Transverse colon (tissue), 3 donors: ENCODE data around the gene PIGR.

Experiments
- EP300 ChIP-seq: sonication (generic); formaldehyde crosslinking; IDR thresholded peaks from one replicate; pipeline ENCODE4 v1.6.1; 2017; ENCODE audit warnings: antibody characterized with exemption, low read depth
- TF ChIP-seq, protein P1 (sequence below), 5 experiments: fragments of 200-600 bp in 3 of 5; fragments of 450-650 bp in 2 of 5; sonication (generic) in 3 of 5; IDR thresholded peaks; 1 replicate in 2 of 5; 2 replicates in 3 of 5; pipeline ENCODE4 v1.5.1; 2016 to 2017; ENCODE audit warnings: antibody characterized with exemption in 5 of 5, inconsistent platforms in 3 of 5, mild to moderate bottlenecking in 2 of 5, moderate library complexity in 1 of 5

GRCh38 chr1:206957639-206958038 is 11.4 kb upstream of the PIGR start:
- TF ChIP-seq, protein P1, sequence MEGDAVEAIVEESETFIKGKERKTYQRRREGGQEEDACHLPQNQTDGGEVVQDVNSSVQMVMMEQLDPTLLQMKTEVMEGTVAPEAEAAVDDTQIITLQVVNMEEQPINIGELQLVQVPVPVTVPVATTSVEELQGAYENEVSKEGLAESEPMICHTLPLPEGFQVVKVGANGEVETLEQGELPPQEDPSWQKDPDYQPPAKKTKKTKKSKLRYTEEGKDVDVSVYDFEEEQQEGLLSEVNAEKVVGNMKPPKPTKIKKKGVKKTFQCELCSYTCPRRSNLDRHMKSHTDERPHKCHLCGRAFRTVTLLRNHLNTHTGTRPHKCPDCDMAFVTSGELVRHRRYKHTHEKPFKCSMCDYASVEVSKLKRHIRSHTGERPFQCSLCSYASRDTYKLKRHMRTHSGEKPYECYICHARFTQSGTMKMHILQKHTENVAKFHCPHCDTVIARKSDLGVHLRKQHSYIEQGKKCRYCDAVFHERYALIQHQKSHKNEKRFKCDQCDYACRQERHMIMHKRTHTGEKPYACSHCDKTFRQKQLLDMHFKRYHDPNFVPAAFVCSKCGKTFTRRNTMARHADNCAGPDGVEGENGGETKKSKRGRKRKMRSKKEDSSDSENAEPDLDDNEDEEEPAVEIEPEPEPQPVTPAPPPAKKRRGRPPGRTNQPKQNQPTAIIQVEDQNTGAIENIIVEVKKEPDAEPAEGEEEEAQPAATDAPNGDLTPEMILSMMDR (IDR thresholded peaks at IDR 0.05): no peak
- no peak for TF ChIP-seq EP300
